LNCaP clone FGC (cell line): ENCODE data around the gene MYO7A.

Source experiments
- DNase-seq: peaks from one replicate; pipeline ENCODE4 v3.0.0-alpha.2; 2011; ENCODE audit warnings: low read depth
- H3K4me3 ChIP-seq: 2 replicates; pipeline ENCODE4 v1.5.1; 2011; ENCODE audit warnings: mild to moderate bottlenecking, low read depth, low read length, control low read depth
- CTCF ChIP-seq: IDR thresholded peaks from 2 replicates; pipeline ENCODE4 v1.5.1; 2012; ENCODE audit warnings: mild to moderate bottlenecking; ENCODE audit not compliant: control insufficient read depth, insufficient read depth; ENCODE audit errors: extremely low read depth

MYO7A gene

GRCh38 chr11:77129069-77129841 lies 1.2 kb downstream of the MYO7A start:
- no peak for DNase-seq
- no peak for TF ChIP-seq CTCF
- no peak overlapping the region for H3K4me3 ChIP-seq

- no peak for TF ChIP-seq CTCF
- DNase-seq, result no peak
- H3K4me3 ChIP-seq, result no peak overlapping the region
Observed at GRCh38 chr11:77129842-77130756, 2.1 kb downstream of the MYO7A start.

GRCh38 chr11:77130763-77131513 lies 2.9 kb downstream of the MYO7A start:
- H3K4me3 ChIP-seq, result no peak overlapping the region
- TF ChIP-seq CTCF, result no peak
- no peak for DNase-seq

- DNase-seq, result no peak
- no peak for TF ChIP-seq CTCF
- H3K4me3 ChIP-seq, result no peak overlapping the region
Observed at GRCh38 chr11:77131560-77131959, 3.5 kb downstream of the MYO7A start.

GRCh38 chr11:77135069-77135468 lies 7.0 kb downstream of the MYO7A start:
- DNase-seq, result no peak
- TF ChIP-seq CTCF, result no peak

GRCh38 chr11:77136074-77136473 lies 8.0 kb downstream of the MYO7A start:
- DNase-seq, result no peak
- no peak overlapping the region for H3K4me3 ChIP-seq
- TF ChIP-seq CTCF, result no peak

More at GRCh38 chr11:77135069-77135468, 7.0 kb downstream of the MYO7A start:
- no peak overlapping the region for H3K4me3 ChIP-seq
